Lower leg skin (tissue), 4 donors: ENCODE data around the gene RNASE4. TPM values are rescaled to one million over a fixed set of nuclear protein-coding genes. Genes with fewer than 3 reads are reported as not detected.
A peak's percentile ranks its signal among the peaks of the same experiment; 100 is the strongest.
"Not testable (repeated sequence)": the region's sequence is repeated elsewhere in the genome, so short reads cannot be mapped to it uniquely, and the experiment has no call there.

ENCODE experiments used
- DNase-seq, 2 donors: peaks; one replicate each; pipeline ENCODE4 v3.0.0-alpha.2; 2019; ENCODE audit warnings: low spot score in 2 of 2
- H3K4me3 ChIP-seq: fragments of 200-600 bp; sonication (generic); 2 replicates; pipeline ENCODE4 v1.5.1; 2017; ENCODE audit warnings: mild to moderate bottlenecking, low read depth; ENCODE audit not compliant: poor library complexity, severe bottlenecking
- CTCF ChIP-seq, 3 donors: fragments of 450-650 bp; IDR thresholded peaks; one replicate each; pipeline ENCODE4 v1.5.1; 2016; ENCODE audit warnings: antibody characterized with exemption in 3 of 3, mild to moderate bottlenecking in 3 of 3, moderate library complexity in 2 of 3
- POLR2A ChIP-seq, 2 donors: fragments of 450-650 bp; IDR thresholded peaks; one replicate each; pipeline ENCODE4 v1.6.1; 2016 to 2017; ENCODE audit warnings: antibody characterized with exemption in 2 of 2, mild to moderate bottlenecking in 1 of 2, moderate library complexity in 1 of 2
- WGBS, 2 donors: methylation state at CpG; one replicate each; pipeline ENCODE4 v1.1.5; 2018; 5-methylcytosine and 5-hydroxymethylcytosine counted together
- intact Hi-C: fragments of 100-400 bp; cut with DNase I; formaldehyde crosslinking; loops from one replicate; pipeline ENCODE4 v1.15.0; 2023; ENCODE audit warnings: low total_unique reads
- total RNA-seq, 4 donors: library from RNA; depleted of rRNA; stranded (reverse); fragments of >200 nt; gene quantifications; one replicate each; pipeline ENCODE4 v1.1.0, GENCODE V29; 2016

RNASE4 gene, protein sequence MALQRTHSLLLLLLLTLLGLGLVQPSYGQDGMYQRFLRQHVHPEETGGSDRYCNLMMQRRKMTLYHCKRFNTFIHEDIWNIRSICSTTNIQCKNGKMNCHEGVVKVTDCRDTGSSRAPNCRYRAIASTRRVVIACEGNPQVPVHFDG
- total RNA-seq, result 100 to 1,000 TPM in 2 of 4 donors, 10 to 100 TPM in 2; 67.3 to 102 (median 90.6) TPM

GRCh38 chr14:20683891-20684661 lies at the start of gene RNASE4:
TSS of gene RNASE4 (plus strand) at chr14:20684560. CDS start at chr14:20699372, 14,812 bp downstream.
- peak within 1 kb of the TSS; percentile 69 for H3K4me3 ChIP-seq
- DNase-seq, result peak; percentile 91 to 98
- intact Hi-C loops, result loop anchor here (5.0 to 10.0 kb wide), 2 partner anchors 219 to 352 kb away; partner anchors contain the start of genes CCNB1IP1, PIP4P1 and PNP
- 0 to 2% methylated on average over 30 to 34 of the region's 42 CpGs for WGBS, 2 donors
- TF ChIP-seq CTCF (IDR thresholded peaks at IDR 0.05), result peak in 1 of 3 donors; percentile 50
- peak in 1 of 2 donors; percentile 32 for TF ChIP-seq POLR2A (IDR thresholded peaks at IDR 0.05)

DNA sequence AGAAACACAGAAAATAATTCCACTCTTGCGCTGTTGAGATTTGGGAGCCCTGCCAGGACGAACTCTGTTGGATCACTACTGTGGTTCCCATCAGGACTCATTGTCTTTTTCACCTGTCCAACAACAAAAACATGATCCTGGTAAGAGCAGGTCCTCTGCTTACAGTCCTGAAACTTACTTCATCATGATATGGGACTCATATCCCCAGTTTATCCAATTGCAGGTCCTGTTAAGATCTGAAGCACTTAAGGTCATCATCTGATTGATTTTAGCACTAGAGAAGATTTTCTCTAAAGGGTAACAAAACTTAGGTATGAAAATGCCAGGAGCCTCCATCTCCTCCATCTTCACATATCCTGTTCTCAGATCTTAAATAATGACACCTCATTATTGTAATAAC lies 42.8 kb upstream of the RNASE4 start, which contains the start of gene OR6S1:
Gene OR6S1 (minus strand): TSS at position 101 of the 400 bp plus-strand sequence. CDS start 0 bp downstream, at position 101.
- no peak for DNase-seq
- H3K4me3 ChIP-seq, result no peak within 1 kb of the TSS
- WGBS, 2 donors, result 86 to 88% methylated on average over 2 of the region's 2 CpGs
- intact Hi-C loops, result no loop called here
- no peak for TF ChIP-seq CTCF (IDR thresholded peaks at IDR 0.05)
- TF ChIP-seq POLR2A (IDR thresholded peaks at IDR 0.05), result no peak

GRCh38 chr14:20642182-20642581 lies 42.2 kb upstream of the RNASE4 start:
- no peak overlapping the region for H3K4me3 ChIP-seq
- TF ChIP-seq CTCF (IDR thresholded peaks at IDR 0.05), result no peak
- no peak for TF ChIP-seq POLR2A (IDR thresholded peaks at IDR 0.05)
- intact Hi-C loops, result no loop called here
- WGBS, 2 donors, result 87 to 90% methylated on average over 7 of the region's 7 CpGs
- no peak for DNase-seq

DNA sequence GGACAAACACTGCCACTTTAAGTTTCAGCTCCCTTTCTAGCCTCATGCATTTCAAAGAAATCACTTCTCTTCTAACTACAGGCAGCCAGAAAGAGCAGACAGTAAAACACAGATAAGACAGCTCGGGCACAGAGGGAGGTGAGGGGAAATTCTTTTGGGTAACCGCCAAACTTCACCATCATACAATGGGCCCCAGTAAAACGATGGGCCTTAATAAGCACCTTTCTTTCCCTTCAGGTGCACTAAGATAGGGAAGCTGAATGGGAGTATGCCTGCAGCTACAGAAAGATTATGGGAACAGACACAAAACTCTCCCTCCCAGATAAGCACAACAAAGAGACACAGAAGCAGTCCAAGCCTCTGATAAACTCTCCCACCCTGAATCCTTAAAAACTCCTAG lies 41.6 kb upstream of the RNASE4 start:
- 24 to 29% methylated on average over 3 of the region's 3 CpGs for WGBS, 2 donors
- DNase-seq, intact Hi-C loops, H3K4me3 ChIP-seq: not testable (repeated sequence)

DNA sequence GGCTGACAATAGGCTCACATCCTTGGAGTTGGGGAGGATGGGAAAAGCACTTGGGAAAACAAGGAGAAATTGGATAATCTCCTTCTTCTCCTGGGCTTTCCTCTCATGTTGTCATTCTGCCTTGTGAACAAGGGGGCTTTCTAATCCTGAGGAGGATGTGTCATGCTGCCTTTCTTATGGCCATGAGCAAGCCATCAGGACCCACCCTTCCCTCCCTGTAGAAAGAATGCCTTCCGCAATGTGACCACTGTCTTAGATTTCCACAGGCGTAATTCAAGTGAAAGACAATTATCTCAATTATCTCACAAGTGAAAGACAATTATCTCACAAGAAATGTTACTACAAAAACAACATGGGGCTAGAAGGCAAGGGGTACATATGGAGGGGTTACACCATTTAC lies 39.8 kb upstream of the RNASE4 start:
- intact Hi-C loops, result no loop called here
- H3K4me3 ChIP-seq, result no peak overlapping the region
- DNase-seq, result no peak
- 83 to 88% methylated on average over 2 of the region's 2 CpGs for WGBS, 2 donors
- no peak for TF ChIP-seq POLR2A (IDR thresholded peaks at IDR 0.05)
- TF ChIP-seq CTCF (IDR thresholded peaks at IDR 0.05), result no peak

DNA sequence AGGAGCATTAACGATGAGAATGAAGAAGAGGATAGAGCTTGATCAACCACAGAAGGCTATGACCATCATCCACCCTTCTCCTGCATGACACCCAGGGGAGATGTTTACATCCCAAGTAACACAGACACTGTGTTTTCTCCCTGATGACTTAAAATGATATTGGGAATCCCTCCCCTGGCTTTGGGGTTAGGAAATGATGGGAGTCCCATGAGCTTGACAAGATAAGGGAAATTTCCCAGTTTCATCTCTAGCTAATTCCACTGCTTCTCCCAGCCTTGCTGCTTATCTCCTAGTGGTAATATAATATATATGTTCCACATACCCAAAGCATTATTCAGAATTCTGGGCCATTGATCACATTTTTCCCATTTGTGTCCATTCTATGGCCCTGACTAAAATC lies 38.9 kb upstream of the RNASE4 start:
- H3K4me3 ChIP-seq, result no peak overlapping the region
- intact Hi-C loops, result no loop called here
- no peak for DNase-seq
- WGBS, 2 donors, result 90 to 98% methylated on average over 1 of the region's 1 CpG
- TF ChIP-seq CTCF (IDR thresholded peaks at IDR 0.05) (no peak), POLR2A (IDR thresholded peaks at IDR 0.05) (no peak)
